ENCODE measurements around the gene CACNA1E.

CACNA1E gene

DNA sequence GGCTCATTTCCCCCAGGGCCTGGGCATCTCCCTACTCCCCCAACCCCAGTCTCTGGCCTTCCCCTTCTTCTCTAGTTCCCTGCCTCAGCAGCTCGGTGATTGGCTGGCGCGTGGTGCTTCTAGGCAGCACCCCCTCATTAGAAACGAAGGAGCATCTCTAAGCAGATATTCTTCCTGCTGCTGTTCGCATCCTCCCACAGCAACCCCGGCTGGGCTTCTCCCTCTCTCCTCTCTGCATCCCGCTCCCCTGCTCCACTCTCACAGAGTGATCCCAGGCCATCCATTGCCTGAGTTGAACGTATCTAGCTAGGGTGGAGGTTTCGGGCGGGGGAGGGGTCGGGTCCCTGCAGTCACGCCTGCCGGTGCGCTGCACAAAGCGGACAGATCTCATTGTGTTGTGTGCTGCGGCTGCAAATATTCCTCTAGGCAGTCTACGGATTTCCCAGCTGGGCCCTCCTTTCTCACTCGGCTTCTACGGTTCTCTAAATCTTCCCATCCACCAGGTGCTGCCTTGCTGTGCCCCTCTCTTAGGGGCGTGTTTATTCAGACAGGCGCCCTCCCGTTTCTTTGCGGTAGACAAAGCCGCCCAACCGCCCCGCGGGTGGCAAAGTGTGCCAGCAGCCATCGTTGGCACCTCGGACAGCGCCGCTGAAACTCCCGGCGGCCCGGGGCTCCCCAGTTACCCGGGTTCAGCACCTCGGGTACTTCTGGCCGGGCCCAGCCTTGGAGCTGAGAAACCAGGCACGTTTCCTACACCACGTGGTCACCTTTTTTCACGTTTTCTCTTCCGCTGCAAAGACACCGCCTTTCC lies 2.2 kb downstream of the CACNA1E start:
- no peak for DNase-seq

DNA sequence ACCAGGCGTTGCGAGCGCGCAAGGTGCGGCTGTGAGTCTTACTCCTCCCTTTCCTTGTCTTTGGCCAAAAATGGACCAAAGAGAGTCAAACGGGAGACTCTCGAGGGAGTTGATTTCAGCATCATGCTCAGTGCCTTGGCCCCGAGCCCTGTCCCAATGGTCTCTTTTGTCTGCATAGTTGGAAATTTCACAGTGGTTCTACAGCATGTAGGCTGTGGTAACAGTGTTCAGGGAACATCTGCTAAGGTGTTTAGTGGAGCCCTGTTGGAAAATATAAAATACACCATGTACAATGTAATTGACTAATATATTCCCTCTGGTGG lies 2.7 kb downstream of the CACNA1E start:
- no peak for DNase-seq

DNA sequence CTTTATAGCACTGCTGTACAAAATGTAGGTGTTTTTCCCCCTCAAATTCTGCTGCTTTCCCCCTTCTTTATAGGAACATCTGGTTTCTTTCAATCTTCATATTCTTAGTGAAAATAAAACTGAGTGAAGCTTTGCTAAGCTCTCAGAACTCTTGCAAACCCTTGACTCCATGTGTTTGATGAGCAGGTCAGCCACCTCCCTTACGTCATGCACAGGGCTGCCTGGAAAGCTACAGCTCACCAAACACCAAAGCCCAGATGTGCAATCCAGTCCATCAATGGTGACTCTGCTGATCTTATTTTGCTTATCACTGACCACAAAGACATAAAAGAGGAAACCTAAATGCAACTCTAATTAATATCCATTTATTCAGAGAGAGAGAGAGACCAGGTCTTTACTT lies 5.5 kb downstream of the CACNA1E start:
- DNase-seq, result no peak

DNA sequence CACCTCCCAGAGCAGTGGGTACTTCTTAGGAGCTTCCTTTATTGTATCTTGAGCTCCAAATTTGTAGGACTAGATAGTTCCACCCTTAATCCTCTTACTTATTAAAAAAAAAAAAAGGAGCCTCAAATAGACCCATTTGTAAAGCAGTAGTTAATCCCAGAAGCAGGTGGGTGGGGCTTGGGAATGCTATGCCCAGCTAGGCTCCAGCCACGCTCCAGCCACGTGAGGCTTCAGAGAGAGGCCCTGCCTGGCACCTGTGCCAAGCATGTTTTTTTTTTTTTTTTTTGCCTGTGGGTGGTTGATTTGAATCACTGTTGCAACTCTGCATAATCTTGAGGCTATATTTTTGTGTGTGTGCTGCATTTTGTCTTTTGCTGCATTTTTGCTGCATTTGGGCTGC lies 7.0 kb downstream of the CACNA1E start:
- DNase-seq, result no peak

DNA sequence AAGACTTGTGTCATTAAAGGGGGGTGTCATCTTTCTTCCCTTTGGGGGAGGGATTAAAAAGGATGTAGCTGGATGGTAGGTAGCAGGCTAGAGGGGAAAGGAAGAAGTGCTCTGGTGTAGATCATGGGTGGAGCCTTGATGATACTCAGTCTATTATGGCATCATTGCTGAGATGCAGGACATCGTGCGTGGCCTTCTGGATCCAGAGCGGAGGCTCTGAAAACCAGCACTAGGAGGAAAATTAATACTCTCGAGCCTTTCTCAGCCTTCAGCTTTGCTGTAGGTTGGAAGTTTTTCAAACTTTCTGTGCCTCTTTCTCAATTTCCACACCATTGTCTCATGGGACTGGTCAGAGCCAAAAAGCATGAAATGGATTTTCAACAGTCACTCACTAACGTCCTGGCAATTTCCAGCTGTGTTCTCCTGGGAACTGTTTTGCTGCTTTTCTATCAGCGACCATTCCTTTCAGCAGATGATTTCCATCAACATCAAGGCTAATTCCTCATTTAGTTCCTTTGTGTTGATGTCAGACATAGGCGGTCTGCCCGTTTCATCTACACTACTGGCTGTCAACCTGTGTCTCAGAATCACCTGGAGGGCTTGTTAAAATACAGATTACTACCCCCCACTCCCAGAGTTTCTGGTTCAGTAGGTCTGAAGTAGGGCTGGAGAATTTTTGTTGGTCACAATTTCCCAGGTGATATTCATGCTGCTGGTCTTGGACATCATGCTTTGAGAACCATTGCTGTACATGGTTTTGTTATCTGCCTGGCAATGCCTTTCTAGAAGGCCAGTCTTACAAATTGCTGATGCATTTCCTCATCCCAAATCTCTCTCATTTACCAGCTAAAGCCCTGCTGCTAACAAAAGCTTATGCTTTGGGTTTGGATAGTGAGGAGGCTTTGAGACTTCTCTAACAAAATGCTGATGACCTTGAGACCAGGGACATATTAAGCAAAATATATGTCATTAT lies 7.7 kb downstream of the CACNA1E start:
- no peak for DNase-seq

DNA sequence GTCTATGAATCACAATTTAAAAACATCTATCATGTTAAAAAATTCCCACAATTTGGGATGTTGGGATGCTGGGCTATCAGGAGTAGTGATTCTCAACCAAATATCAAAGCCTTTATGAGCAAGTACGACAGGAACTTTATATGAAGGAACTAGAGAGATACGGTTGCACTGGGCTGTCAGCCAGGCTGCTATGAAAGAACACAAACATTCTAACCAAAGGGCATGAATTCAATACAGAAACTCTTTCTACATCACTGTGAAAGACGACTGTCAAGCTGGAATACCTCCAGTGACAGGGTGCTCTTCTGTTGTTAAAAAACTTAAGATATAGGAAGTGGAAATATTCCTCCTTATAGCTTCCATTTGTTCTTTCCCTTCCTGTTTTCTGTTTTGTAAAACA lies 9.8 kb downstream of the CACNA1E start:
- DNase-seq, result no peak

DNA sequence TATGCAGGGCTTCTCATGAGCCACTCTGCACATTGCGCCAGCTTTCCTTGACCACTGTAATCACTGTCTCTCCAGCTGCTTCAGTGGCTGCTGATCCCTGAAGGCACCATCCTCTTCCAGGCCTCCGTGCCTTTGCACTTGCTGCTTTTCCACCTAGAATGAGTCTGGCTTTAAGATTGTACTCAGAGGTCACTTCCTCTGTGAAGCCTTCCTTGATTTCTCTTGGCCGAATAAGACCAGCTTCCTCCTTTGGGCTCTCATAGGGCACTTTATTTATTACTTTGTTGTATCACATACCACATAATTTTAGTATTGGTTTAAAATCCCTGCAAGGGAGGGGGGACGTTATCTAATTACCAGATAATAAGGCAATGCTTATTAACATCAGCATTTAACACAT lies 10.6 kb downstream of the CACNA1E start:
- no peak for DNase-seq

DNA sequence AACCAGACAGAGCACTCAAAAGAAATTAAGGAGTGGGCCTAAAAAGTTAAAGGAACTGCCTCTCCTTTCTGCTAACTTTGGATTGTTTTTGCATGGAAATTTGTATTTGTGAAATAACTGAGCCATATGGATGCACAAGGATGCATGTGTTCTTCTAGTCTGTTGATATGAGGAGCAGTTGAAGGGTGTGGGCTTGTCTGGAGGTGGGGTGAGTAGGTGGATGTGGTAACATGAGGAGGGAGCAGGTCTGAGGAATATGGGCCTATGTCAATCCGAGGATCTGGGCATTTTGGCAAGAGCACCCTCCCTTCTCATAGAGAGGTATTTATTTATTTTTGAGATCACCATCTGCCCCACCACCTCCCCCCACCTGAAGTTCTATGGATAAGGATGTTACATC lies 13.4 kb downstream of the CACNA1E start:
- no peak for DNase-seq

DNA sequence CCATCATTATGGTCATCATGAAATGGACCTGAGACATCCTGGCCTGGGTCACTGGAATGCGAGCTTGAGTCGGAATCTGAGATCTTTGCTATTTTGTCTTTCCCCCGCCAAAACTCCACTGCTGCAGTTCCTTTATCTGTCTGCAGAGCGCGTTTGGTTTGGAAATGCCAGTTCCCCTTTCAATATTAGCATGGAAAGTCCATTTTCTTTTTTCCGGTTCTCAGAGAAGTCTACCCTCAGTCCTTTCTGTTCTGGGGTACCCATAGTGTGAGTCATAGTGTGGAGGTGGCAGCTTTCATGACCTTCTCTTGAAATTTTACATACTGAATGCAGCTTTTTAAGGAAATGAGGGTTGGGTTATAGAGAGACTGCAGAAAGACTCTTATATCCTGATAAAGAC lies 14.6 kb downstream of the CACNA1E start:
- no peak for DNase-seq

DNA sequence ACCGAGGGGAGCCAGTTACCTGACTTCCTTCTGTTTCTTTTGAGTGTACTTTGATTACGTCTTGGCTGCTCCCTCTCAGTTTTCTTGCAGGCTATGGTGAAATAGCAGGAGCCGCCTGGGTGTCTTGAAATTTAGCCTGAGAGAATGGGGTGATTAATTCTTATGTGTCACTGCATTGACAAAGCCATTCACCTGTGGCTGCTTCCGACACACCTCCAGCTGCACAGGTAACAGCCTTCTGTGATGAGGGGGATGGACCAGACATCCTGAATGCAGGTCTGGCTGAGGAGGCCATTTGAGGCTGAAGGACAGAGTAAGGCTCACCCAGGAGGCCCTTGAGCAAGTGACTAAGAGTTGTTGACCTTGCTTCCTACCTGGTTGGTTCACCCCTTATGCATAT lies 16.5 kb downstream of the CACNA1E start:
- DNase-seq, result no peak

DNA sequence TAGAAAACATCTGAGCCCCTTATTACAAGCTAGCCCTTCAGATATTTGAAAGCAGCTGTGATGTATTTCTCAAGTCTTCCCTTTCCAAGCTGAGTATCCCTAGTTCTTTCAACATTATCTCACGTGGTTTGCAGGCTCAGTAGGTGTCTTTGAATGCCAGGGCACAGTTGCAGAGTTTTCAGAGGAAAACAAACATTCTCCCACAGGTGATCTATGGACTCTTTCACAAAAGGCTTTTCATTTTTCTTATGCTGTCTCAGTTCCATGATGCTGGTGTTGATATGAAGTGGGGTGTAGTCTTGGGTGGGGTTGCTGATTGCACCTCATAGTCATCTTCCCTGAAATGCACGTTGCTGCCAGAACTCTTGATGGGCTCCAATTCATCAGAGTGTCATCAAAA lies 17.3 kb downstream of the CACNA1E start:
- no peak for DNase-seq

DNA sequence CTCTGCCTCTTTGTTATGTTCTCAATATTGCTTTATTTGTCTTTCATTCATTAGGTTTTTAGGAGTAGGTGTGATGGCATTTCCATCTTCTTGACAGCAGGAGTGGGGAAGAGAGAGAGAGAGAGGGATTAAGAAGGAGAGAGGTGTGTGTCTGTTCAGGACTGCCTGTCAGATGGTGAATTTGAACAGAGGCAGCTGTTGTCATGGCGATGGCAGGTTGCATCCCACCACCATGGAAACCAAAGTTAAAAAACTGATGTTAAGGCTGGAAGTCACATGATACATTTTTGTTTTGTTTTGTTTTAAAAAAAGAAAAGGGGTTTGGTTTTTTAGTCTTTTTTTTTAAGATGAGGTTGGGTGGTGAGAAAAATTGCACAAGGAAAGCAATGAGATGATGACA lies 18.3 kb downstream of the CACNA1E start:
- no peak for DNase-seq

DNA sequence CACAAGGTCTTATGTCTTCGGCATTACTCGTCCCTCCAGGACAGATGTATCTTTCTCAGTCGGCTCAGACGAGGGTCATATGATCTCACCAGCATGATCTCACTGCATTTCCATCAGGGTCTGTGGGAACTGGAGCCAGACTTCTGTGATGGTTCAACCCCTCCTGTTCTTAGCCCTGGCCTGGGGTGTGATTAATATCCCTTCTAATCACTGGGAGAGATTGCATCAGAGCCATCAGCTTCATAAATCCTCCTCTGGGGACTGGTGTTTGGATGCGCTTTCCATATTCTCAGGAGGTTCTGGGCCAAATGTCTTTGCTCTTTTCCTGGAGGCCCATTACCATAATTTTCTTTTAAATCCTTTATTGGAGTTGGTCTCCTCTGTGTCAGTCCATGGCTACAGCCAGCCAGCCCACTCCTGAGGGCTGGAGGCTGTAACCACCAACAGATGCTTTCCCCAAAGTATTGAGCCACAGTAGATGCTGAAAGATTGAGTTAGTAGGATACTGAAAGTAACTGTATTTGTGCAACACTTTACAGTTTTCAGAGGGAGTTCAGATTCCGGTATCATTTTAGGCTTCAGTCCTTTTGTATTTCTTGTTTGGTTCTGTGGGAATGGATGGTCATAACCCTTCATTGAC lies 20.0 kb downstream of the CACNA1E start:
- no peak for DNase-seq

DNA sequence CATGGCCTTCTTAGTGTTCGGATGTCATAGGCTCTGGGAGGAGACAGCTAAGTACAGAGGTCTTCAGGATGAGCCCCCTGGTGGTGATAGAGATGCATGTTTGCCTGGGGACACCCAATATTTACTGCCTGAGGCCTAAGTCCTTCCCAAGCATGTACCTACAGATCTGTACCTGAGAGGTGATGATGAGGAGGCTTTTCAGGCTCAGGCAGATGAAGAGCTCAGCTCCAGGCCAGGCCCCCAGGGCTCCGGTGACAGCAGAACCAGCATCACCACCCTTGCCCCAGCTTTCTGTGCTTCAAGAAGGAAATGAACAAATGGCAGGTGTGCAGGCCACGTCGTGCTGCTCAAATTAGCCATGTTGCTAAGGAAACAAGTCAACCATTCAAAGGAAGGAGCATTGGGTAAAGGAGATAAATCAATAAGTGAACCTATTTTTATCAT lies 21.1 kb downstream of the CACNA1E start:
- no peak for DNase-seq

DNA sequence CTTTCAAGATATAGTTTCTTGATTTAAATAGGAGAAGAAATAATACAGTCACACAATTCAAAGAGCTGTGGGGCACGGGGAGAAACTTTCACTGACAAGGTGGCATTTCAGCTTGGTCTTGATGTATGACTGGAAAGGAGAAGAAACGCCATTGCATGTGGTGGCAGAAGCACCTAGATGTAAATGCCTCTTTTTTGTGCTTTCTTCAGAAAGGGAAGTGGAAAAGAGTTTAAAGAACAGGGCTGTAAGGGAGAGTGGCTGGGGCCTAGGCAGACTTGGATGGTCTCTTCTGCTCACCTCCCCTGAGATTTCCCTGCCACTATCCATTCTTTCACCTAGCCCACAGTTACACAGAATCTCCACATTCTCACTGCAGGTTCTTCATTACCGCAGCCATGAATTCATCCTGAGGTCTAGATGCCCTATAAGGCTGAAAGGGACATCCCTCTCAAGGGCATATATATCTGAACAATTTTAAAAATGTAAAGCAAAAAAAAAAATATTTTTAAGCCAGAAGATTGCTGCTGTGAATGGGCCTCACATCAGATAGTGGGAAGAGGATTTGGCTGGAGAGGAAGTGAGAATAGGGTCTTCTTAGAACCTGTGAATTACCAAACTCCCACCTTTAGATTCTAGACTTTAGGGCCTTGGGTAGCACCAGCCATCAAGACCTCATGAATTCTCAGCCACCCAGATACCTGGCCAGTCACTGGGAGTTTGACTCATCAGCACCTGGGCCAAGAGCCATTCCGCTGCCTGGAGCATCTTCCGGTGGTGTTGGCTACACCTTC lies 23.4 kb downstream of the CACNA1E start:
- no peak for DNase-seq

DNA sequence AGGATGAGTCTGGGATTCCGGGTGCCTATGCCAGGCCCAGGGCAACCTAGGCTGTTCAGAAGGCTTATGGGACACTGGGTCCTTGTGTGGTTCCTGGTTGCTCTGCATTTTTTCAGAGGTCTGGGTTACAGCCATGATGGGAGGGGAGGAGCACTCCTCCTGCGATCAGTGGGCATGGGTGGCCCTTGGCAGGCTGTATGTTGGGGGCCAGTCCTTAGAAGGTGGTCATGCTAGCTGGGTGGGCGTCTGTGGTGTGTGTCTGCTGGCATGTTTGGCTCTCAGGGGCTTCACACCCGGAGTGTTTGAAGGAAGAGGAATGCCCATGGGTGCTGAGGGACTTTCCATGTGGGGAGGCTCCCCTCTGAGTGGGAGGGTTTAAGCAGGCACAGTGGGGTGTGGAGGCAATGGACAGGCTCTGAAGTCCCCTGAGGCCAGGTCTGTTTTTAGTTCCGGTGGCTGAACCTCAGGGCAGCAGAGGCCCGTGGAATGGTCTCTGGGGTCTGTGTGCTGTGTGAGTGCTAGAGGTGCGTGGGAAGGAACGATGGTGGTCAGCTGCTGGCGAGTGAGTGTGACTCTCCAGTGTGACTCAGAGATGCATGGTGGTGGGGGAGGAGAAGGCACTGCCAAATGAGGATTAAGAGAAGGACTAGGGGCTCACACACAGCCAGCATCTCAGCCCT lies 25.3 kb downstream of the CACNA1E start:
- DNase-seq, result no peak

DNA sequence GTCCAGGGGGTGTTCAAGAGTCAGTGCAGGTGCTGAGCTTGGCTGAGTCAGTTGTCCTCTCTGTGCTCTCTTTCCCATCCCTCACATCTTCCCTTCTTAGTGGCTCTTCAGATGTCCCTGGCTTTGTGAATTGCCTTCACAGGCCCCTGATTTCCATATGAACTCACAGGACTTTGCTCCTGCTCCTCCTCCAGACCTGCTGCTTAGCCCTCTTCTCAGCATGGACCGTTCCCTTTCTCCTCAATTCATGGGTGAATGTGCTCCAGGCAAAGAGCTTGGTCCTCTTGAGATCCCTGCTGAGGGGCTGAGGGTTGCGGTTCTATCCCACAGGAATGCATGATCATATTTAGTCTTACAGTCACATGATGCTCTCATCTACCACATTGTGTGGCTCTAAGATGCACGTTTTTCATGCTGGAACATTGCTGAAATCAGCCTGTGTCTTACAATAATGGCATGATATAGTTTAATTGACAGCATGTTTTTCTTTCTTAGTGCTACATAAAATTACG lies 30.5 kb downstream of the CACNA1E start:
- DNase-seq, result no peak

DNA sequence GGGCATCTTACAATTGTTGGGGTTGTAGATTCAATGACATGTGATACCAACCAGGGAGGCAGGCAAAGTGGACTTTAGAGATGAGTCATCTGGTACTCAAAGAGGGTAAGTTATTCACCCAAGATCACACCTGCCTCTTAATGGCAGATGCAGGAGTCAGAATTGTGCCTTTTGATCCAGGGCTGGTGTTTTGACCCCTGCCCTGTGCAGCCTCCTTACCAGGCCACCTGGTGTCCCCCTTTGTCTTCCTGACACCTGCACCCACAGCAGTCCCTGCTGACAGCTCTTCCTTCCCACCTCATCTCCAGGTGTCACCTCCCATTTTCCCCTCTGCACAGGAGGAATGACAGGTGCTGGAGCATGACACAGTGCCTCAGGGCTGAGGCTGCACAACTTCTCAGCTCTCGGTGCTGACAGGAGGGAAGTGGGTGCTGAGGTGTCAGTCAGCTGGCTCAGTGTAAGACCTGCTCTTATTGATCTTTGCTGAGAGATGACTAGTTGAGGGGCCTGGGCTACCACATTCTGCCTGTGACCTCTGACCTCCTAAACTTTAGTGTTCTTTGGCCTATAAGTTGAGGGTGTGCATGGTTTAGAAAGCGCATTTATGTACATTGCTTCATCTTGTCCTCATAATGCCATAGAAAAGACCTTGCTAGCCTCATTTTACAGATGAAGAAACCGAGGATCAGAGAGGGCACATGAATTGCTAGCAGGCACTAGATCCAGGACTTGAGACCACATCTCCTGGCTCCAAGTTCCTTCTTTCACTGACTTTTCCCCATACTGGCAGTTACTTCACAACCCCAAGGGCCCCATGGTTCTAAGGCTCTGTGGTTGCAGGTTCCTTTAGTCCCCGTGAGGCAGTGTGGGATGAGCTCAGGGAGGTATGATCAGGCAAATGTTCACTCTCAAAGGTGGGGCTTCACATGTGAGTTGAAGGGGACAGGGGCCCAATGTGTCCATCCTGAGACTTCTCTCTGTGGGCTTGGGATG lies 31.3 kb downstream of the CACNA1E start:
- no peak for DNase-seq

DNA sequence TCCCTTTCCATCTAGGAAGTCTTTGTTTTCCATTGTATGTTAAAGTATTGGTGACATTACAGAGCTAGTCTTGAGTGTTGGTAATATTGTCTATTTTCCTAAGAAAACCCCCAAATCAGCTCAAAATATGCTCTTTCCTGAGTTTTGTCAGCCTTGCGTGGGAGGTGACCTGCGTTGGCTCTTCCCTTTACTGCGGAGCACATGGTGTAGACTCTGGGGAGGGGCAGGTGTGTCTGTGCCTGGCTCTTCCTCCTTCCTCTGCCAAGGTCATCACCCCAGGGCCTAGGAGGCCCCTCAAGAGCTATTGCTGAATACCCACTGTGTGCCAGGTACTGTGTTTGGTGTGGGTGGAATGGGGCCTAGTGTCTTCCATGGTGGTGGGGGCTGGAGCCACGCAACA lies 33.4 kb downstream of the CACNA1E start:
- DNase-seq, result no peak

DNA sequence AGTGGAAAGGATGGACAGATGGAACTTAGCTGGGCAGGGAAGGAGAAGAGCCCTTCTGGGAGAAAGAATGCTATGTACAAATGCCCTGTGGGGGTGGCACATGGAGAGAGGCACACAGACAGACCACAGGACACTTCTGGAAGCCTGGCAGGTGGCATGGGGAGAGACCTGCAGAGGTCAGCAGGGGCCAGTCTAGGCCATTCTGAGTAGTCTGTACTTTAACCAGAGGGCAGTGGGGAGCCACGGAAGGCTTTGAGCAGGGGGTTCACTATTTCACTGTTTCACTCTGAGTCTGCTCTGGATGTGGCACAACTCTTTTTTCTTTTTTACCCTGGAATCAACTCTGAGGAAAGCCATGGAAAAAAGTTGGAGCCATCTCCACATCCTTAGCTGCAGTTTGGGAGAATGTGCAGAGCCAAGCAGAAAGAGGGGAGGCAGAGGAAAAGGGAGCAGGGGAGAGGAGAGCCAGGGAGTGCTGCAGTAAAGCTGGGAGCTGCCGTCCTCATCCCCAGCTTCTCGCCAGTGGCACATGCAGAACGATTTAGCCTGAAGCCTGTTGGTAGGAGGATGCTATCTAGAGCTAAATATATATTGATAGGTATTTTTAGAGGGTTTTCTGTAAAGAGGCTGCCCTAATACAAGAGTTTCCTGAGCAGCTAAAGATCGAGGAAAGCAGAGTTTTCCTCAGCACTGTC lies 34.0 kb downstream of the CACNA1E start:
- DNase-seq, result no peak
